Right lobe of liver (tissue), 5 donors: ENCODE measurements around the gene IL17F. TPM values are rescaled to one million over a fixed set of nuclear protein-coding genes. Genes with fewer than 3 reads are reported as not detected.

Source experiments
- total RNA-seq, 6 experiments: library from RNA; depleted of rRNA in 2 of 6; stranded (reverse); fragments of >200 nt in 2 of 6; fragmentation: NEBNext Ultra II Directional in 3 of 6; extraction: Animal tissue kit (Norgen Biotek cat#: 25700) in 3 of 6; gene quantifications; one replicate each; pipeline versions ENCODE4 v1.1.0 to v1.2.4, GENCODE V29; 2016 to 2023
- donor health status: DM: no; HTN: no; CAD: no.
- donor health status: DM: no; HTN: no; CAD: no.
- donor health status: DM: no; HTN: yes; CAD: no.
- donor health status: DM: no; HTN: yes; CAD: no.

The IL17F gene
- total RNA-seq, 6 experiments from 2014 or later: not detected

Other genes starting within 250 kb of the IL17F start
- 1 to 10 TPM; 1.2 to 3.0 (median 2.3) TPM for gene PKHD1, start 156.9 kb downstream of the IL17F start, total RNA-seq
- gene IL17A, start 58.1 kb downstream of the IL17F start, total RNA-seq: not detected
- gene MCM3, start 40.2 kb upstream of the IL17F start, total RNA-seq: 10 to 100 TPM in 3 of 6 experiments, 1 to 10 TPM in 3; 6.6 to 35.9 (median 10.5) TPM
- 1 to 10 TPM in 3 of 6 experiments, under 1 TPM in 3; 0.29 to 1.5 (median 0.77) TPM for gene PAQR8, start 117.7 kb upstream of the IL17F start, total RNA-seq
- 10 to 100 TPM in 1 of 6 experiments, 1 to 10 TPM in 5; 3.6 to 10.4 (median 6.0) TPM for gene EFHC1, start 175.8 kb upstream of the IL17F start, total RNA-seq